Adrenal gland (tissue), 12 donors: ENCODE results near the gene ZYG11B. TPM values are rescaled to one million over a fixed set of nuclear protein-coding genes. Genes with fewer than 3 reads are reported as not detected.
"Not testable (repeated sequence)": the region's sequence is repeated elsewhere in the genome, so short reads cannot be mapped to it uniquely, and the experiment has no call there.

Experiments used
- DNase-seq, 7 donors: peaks; one replicate each; pipeline ENCODE4 v3.0.0-alpha.2; 2019 to 2020
- H3K27ac ChIP-seq, 5 donors: fragments of 200-600 bp; sonication (generic) in 4 of 5; 1 replicate in 3 of 5; 2 replicates in 2 of 5; pipeline versions ENCODE4 v1.5.1 to v1.8.0; 2016 to 2020; ENCODE audit warnings: mild to moderate bottlenecking in 1 of 5
- H3K27me3 ChIP-seq: fragments of 200-600 bp; 2 replicates; pipeline ENCODE4 v1.8.0; 2021
- H3K36me3 ChIP-seq, 2 donors: fragments of 200-600 bp; replicated peaks in 1 of 2; 1 replicate in 1 of 2; 2 replicates in 1 of 2; pipeline versions ENCODE4 v1.5.1 to v1.8.0; 2018 to 2022
- H3K4me1 ChIP-seq, 2 donors: fragments of 200-600 bp; replicated peaks in 1 of 2; 1 replicate in 1 of 2; 2 replicates in 1 of 2; pipeline versions ENCODE4 v1.5.1 to v1.8.0; 2018 to 2021
- H3K4me3 ChIP-seq, 4 donors: fragments of 200-600 bp; sonication (generic) in 3 of 4; one replicate each; pipeline ENCODE4 v1.5.1; 2016 to 2018
- H3K9me3 ChIP-seq, 3 donors: fragments of 200-600 bp; sonication (generic) in 1 of 3; replicated peaks in 1 of 3; 1 replicate in 2 of 3; 2 replicates in 1 of 3; pipeline versions ENCODE4 v1.5.1 to v1.8.0; 2016 to 2021
- CTCF ChIP-seq, 6 experiments: fragments of 450-650 bp in 4 of 6; fragments of 200-600 bp in 2 of 6; sonication (generic) in 1 of 6; IDR thresholded peaks; 1 replicate in 5 of 6; 2 replicates in 1 of 6; pipeline versions ENCODE4 v1.5.1 to v1.8.0; 2016 to 2021; ENCODE audit warnings: antibody characterized with exemption in 6 of 6, mild to moderate bottlenecking in 2 of 6, moderate library complexity in 1 of 6
- POLR2A ChIP-seq, 2 donors: fragments of 450-650 bp; IDR thresholded peaks; one replicate each; pipeline ENCODE4 v1.6.1; 2017; ENCODE audit warnings: antibody characterized with exemption in 2 of 2, mild to moderate bottlenecking in 2 of 2, moderate library complexity in 1 of 2
- WGBS, 4 donors: extraction: QIAGEN DNeasy Blood & Tissue Kit in 2 of 4; methylation state at CpG; one replicate each; pipeline versions ENCODE4 v1.1.5 to v1.1.7; 2013 to 2017; 5-methylcytosine and 5-hydroxymethylcytosine counted together
- intact Hi-C, 2 donors: fragments of 100-400 bp; cut with DNase I; formaldehyde crosslinking; loops; one replicate each; pipeline versions ENCODE4 v1.14.1 to v1.15.0; 2022 to 2023
- polyA plus RNA-seq, 3 donors: library from polyadenylated mRNA; stranded (reverse); fragments of 200-250 nt in 2 of 3; fragments of 350-450 nt in 1 of 3; fragmentation: Illumina TruSeq in 1 of 3; extraction: RNeasy Lipid Tissue Mini Kit (QIAGEN cat#74804) in 1 of 3; gene quantifications; one replicate each; pipeline ENCODE4 v1.2.3, GENCODE V29; 2013 to 2014
- total RNA-seq, 9 donors: library from RNA; depleted of rRNA in 4 of 9; stranded (reverse); fragments of >200 nt in 4 of 9; fragments of 120-200 nt in 1 of 9; fragmentation: NEBNext Ultra II Directional in 1 of 9; extraction: Animal tissue kit (Norgen Biotek cat#: 25700) in 1 of 9; gene quantifications; one replicate each; pipeline versions ENCODE4 v1.1.0 to v1.2.4, GENCODE V29; 2013 to 2023
- donor health status: healthy with polysubstance abuse.
- donor health status: Bipolar disorder and iron deficiency.
- donor health status: DM: yes; HTN: yes; CAD: no.
- donor health status: DM: no; HTN: no; CAD: no.
- donor health status: DM: no; HTN: no; CAD: no.
- donor health status: DM: yes; HTN: yes; CAD: no.

The ZYG11B gene
- total and polyA plus RNA-seq, 12 donors, result 4.5 to 63.5 (median 38.8) TPM

- WGBS, 4 donors, result 70 to 82% (median 75%) methylated on average over 4 of the region's 4 CpGs
- Histone ChIP-seq H3K27ac (peak overlapping the region in 4 of 5 donors; percentile 30 to 63 (median 48)), H3K27me3 (no peaks in the 10 kb centered on the region), H3K9me3 (no peaks in the 10 kb centered on the region), H3K4me3 (no peak overlapping the region), H3K36me3 (no peaks in the 10 kb centered on the region), H3K4me1 (peaks cover 25 to 31% of the 10 kb centered on the region in 2 donors)
- no peak for DNase-seq
- intact Hi-C loops, result no loop called here
- TF ChIP-seq POLR2A (IDR thresholded peaks at IDR 0.05), result no peak
- TF ChIP-seq CTCF (IDR thresholded peaks at IDR 0.05), result no peak
These were observed 13.6 kb downstream of the ZYG11B start for GRCh38 chr1:52739699-52740467.

GRCh38 chr1:52741259-52741658, 15.0 kb downstream of the ZYG11B start:
- no peak for DNase-seq
- Histone ChIP-seq H3K27me3 (no peaks in the 10 kb centered on the region), H3K4me1 (peaks cover 25 to 31% of the 10 kb centered on the region in 2 donors), H3K9me3 (no peaks in the 10 kb centered on the region), H3K27ac (peak overlapping the region in 3 of 5 donors; percentile 49 to 63 (median 56)), H3K36me3 (no peaks in the 10 kb centered on the region), H3K4me3 (no peak overlapping the region)
- WGBS, 4 donors, result 42 to 49% (median 46%) methylated on average over 3 of the region's 3 CpGs
- intact Hi-C loops, result no loop called here
- TF ChIP-seq POLR2A (IDR thresholded peaks at IDR 0.05), result no peak

GRCh38 chr1:52746189-52746588, 19.9 kb downstream of the ZYG11B start:
- TF ChIP-seq CTCF (IDR thresholded peaks at IDR 0.05), result no peak
- TF ChIP-seq POLR2A (IDR thresholded peaks at IDR 0.05), result no peak
- intact Hi-C loops, result no loop called here
- no peak overlapping the region for H3K27ac ChIP-seq
- no peaks in the 10 kb centered on the region for H3K27me3 ChIP-seq
- no peak for DNase-seq
- no peaks in the 10 kb centered on the region for H3K36me3 ChIP-seq
- no peak overlapping the region for H3K4me3 ChIP-seq
- H3K4me1 ChIP-seq, result peaks cover 9 to 41% of the 10 kb centered on the region in 2 donors
- 74 to 94% (median 83%) methylated on average over 4 of the region's 4 CpGs for WGBS, 4 donors
- no peaks in the 10 kb centered on the region for H3K9me3 ChIP-seq

- intact Hi-C loops, result no loop called here
- DNase-seq, result no peak
- Histone ChIP-seq H3K9me3 (no peaks in the 10 kb centered on the region), H3K27me3 (no peaks in the 10 kb centered on the region), H3K27ac (no peak overlapping the region), H3K4me3 (no peak overlapping the region), H3K36me3 (no peaks in the 10 kb centered on the region), H3K4me1 (peaks cover 15 to 48% of the 10 kb centered on the region in 2 donors)
- TF ChIP-seq CTCF (IDR thresholded peaks at IDR 0.05), result no peak
- no peak for TF ChIP-seq POLR2A (IDR thresholded peaks at IDR 0.05)
- 83 to 100% (median 87%) methylated on average over 1 of the region's 1 CpG for WGBS, 4 donors
These were observed 21.2 kb downstream of the ZYG11B start for GRCh38 chr1:52747450-52747849.

GRCh38 chr1:52748119-52748518, 21.9 kb downstream of the ZYG11B start:
- no peak for DNase-seq
- Histone ChIP-seq H3K27me3 (no peaks in the 10 kb centered on the region), H3K4me3 (no peak overlapping the region), H3K9me3 (no peaks in the 10 kb centered on the region), H3K36me3 (no peaks in the 10 kb centered on the region), H3K27ac (no peak overlapping the region), H3K4me1 (peaks cover 16 to 49% of the 10 kb centered on the region in 2 donors)
- intact Hi-C loops, result no loop called here
- TF ChIP-seq CTCF (IDR thresholded peaks at IDR 0.05) (peak; percentile 17 to 49 (median 38)), POLR2A (IDR thresholded peaks at IDR 0.05) (no peak)

GRCh38 chr1:52749496-52749895, 23.2 kb downstream of the ZYG11B start:
- H3K9me3 ChIP-seq, H3K4me3 ChIP-seq, H3K36me3 ChIP-seq, H3K27ac ChIP-seq, intact Hi-C loops, H3K27me3 ChIP-seq, DNase-seq: not testable (repeated sequence)
- H3K4me1 ChIP-seq, result peaks cover 16 to 49% of the 10 kb centered on the region in 2 donors
- WGBS, 4 donors, result 74 to 82% (median 78%) methylated on average over 9 of the region's 9 CpGs

- peaks cover 16 to 49% of the 10 kb centered on the region in 2 donors for H3K4me1 ChIP-seq
- H3K27ac ChIP-seq, result peak overlapping the region in 1 of 5 donors; percentile 24
- H3K9me3 ChIP-seq, DNase-seq, H3K36me3 ChIP-seq, intact Hi-C loops, H3K4me3 ChIP-seq, H3K27me3 ChIP-seq: not testable (repeated sequence)
- 63 to 87% (median 81%) methylated on average over 6 of the region's 6 CpGs for WGBS, 4 donors
These were observed 23.9 kb downstream of the ZYG11B start for GRCh38 chr1:52750139-52750538.
